Measurements from ENCODE around the gene PHLDB2. TPM values are rescaled to one million over a fixed set of nuclear protein-coding genes. Genes with fewer than 3 reads are reported as not detected.

Gene PHLDB2
- total RNA-seq, 4 donors from 2014 or later: 12.9 to 34.7 (median 27.1) TPM

GRCh38 chr3:112009670-112010069 lies 150.6 kb downstream of the PHLDB2 start:
- Histone ChIP-seq H3K9me3 (no peaks in the 10 kb centered on the region), H3K4me1 (peaks cover 11 to 40% of the 10 kb centered on the region in 2 donors), H3K4me3 (replicated peaks in 1 of 3) (no peak overlapping the region), H3K27ac (no peak overlapping the region), H3K36me3 (no peaks in the 10 kb centered on the region), H3K27me3 (no peaks in the 10 kb centered on the region)
- no peak for DNase-seq
- intact Hi-C loops (cut with DNase I): no loop called here
- TF ChIP-seq CTCF (IDR thresholded peaks at IDR 0.05) (no peak), POLR2A (IDR thresholded peaks at IDR 0.05) (no peak)
- 91 to 95% methylated on average over 2 of the region's 2 CpGs for WGBS, 2 donors

GRCh38 chr3:112010636-112011035 lies 151.6 kb downstream of the PHLDB2 start:
- H3K9me3 ChIP-seq: no peaks in the 10 kb centered on the region
- no peaks in the 10 kb centered on the region for H3K27me3 ChIP-seq
- no peaks in the 10 kb centered on the region for H3K36me3 ChIP-seq
- TF ChIP-seq POLR2A (IDR thresholded peaks at IDR 0.05) (no peak), CTCF (IDR thresholded peaks at IDR 0.05) (no peak)
- H3K4me3 ChIP-seq (replicated peaks in 1 of 3): no peak overlapping the region
- peak in 1 of 2 donors; percentile 10 for DNase-seq
- WGBS, 2 donors: 45 to 57% methylated on average over 3 of the region's 3 CpGs
- peaks cover 11 to 40% of the 10 kb centered on the region in 2 donors for H3K4me1 ChIP-seq
- H3K27ac ChIP-seq: peak overlapping the region in 2 of 3 donors; percentile 43 to 55
- intact Hi-C loops (cut with DNase I): no loop called here

GRCh38 chr3:112011376-112011940 lies 152.4 kb downstream of the PHLDB2 start:
- no peak overlapping the region for H3K4me3 ChIP-seq (replicated peaks in 1 of 3)
- H3K9me3 ChIP-seq: no peaks in the 10 kb centered on the region
- H3K27ac ChIP-seq: peak overlapping the region; percentile 27 to 55 (median 43)
- peak in 1 of 2 donors; percentile 35 for DNase-seq
- H3K4me1 ChIP-seq: peaks cover 11 to 40% of the 10 kb centered on the region in 2 donors
- TF ChIP-seq CTCF (IDR thresholded peaks at IDR 0.05): no peak
- TF ChIP-seq POLR2A (IDR thresholded peaks at IDR 0.05): no peak
- 55 to 62% methylated on average over 4 to 6 of the region's 6 CpGs for WGBS, 2 donors
- intact Hi-C loops (cut with DNase I): no loop called here
- H3K27me3 ChIP-seq: no peaks in the 10 kb centered on the region
- no peaks in the 10 kb centered on the region for H3K36me3 ChIP-seq

GRCh38 chr3:112012205-112012992 lies 153.3 kb downstream of the PHLDB2 start:
- intact Hi-C loops (cut with DNase I): no loop called here
- WGBS, 2 donors: 71 to 75% methylated on average over 6 of the region's 6 CpGs
- TF ChIP-seq CTCF (IDR thresholded peaks at IDR 0.05) (no peak), POLR2A (IDR thresholded peaks at IDR 0.05) (no peak)
- Histone ChIP-seq H3K9me3 (no peaks in the 10 kb centered on the region), H3K36me3 (no peaks in the 10 kb centered on the region), H3K27ac (peak overlapping the region in 2 of 3 donors; percentile 43 to 55), H3K27me3 (no peaks in the 10 kb centered on the region), H3K4me1 (peaks cover 11 to 38% of the 10 kb centered on the region in 2 donors), H3K4me3 (replicated peaks in 1 of 3) (no peak overlapping the region)
- no peak for DNase-seq
